Measurements from ENCODE around the gene FBXW5.

FBXW5 gene

GRCh38 chr9:136928591-136928990, 15.9 kb downstream of the FBXW5 start:
- DNase-seq: no peak

GRCh38 chr9:136927343-136928271, 16.9 kb downstream of the FBXW5 start:
- no peak for DNase-seq

DNA sequence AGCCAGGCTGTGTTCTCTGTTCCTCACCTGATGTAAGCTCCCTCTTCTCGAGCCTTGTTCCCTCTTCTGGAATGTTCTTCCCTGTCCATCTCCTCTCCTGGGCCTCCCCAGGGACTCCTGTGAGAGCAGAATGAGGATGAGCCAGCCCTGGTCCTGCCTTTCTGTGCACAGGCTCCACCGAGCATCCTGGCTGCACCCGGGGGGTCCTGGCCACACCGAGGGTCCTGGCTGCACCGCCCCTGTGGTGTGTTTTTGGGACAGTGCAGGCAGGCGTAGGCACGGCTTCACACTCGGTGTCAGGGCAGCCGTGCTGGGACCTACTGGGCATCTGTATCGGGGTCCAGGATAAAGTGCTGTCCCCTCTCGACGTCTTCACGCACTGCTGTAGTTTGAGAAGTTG, 17.8 kb downstream of the FBXW5 start:
- no peak for DNase-seq

- DNase-seq: no peak
Measured at GRCh38 chr9:136926154-136926704, 18.3 kb downstream of the FBXW5 start.

- no peak for DNase-seq
Measured at GRCh38 chr9:136925414-136926153, 19.0 kb downstream of the FBXW5 start.

DNA sequence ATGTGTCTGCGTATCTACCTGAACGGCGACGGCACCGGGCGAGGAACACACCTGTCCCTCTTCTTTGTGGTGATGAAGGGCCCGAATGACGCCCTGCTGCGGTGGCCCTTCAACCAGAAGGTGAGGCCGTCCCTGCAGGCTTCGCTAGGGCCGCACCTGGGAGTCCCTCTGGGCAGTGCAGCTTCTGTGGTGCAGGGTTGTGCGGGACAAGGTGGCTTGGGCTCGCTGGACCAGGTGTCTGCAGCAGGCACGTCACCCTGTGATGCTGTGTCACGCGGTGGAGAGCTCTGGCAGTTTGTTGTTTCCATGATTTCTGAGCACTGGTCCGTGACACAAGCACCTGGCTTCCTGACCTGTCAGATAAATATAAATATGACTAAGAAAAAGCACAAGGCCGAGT, 20.7 kb downstream of the FBXW5 start:
- DNase-seq: no peak

- DNase-seq: no peak
Measured at GRCh38 chr9:136922540-136922939, 22.0 kb downstream of the FBXW5 start.

DNA sequence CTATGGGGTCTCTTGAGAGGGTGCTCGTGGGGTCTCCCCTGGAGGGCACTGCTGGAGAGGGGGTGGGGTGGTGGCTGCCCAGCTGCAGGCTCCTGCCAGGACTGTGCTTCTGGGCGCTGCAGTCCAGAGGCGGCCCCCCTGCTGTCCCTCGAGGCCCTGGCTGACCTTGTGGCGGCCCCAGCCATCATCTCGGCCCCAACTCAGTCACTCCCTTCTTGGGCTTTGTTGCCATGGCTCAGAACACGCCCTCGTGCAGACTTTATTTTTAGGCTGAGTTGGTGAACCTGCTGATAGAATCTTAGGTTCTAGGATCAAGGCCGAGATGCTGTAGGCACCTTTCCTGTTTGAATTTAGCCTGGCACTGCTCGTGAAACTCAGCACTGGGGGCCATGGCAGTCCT, 22.8 kb downstream of the FBXW5 start:
- DNase-seq: no peak

DNA sequence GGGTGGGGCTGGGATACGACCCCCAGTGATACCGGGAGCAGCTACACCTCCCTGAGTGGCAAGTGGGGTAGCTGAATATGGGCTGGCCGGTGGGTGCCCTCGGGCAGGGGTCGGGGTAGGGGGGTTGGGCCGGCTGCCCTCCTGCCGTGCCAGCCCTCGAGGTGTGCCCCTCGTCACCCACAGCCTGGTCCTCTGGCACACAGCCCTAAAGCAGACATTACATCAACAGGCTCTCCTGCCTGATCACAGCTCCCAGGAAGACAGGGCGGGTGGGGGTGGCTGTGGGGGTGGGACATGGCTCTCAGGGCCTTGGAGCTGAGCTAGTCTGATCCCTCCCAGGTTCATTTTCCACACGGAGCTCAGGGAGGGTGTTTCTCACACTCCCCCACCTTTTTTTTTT, 23.2 kb downstream of the FBXW5 start:
- DNase-seq: no peak

DNA sequence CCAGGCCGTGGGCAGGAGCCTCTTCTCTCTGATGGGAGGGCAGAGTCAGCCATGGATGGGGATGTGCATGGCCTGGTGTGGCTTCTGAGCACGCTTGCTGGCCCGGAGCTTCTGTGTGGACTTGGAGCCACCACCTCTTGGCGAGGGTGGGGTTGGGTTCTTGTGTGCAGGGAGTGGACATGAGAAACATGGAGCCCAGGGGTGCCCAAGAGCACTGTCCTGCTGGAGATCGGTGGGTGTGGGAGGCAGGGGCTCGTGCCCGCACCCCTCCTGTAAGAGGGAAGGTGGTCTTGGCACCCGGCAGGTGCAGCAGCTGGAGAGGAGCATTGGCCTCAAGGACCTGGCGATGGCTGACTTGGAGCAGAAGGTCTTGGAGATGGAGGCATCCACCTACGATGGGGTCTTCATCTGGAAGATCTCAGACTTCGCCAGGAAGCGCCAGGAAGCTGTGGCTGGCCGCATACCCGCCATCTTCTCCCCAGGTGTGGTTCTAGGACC, 23.8 kb downstream of the FBXW5 start:
- no peak for DNase-seq

DNA sequence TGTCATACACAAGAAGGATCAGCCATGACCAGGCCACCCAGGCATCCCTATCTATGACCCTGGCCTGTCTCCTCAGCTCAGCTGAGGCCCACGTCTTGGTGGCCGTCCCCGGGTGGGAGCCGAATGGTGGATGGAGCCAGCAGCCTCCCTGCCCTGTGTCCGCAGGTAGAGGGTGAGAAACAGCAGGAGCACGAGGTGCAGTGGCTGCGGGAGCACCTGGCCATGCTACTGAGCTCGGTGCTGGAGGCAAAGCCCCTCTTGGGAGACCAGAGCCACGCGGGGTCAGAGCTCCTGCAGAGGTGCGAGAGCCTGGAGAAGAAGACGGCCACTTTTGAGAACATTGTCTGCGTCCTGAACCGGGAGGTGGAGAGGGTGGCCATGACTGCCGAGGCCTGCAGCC, 24.5 kb downstream of the FBXW5 start:
- DNase-seq: no peak

- DNase-seq: no peak
Measured at GRCh38 chr9:136917902-136918301, 26.6 kb downstream of the FBXW5 start.

DNA sequence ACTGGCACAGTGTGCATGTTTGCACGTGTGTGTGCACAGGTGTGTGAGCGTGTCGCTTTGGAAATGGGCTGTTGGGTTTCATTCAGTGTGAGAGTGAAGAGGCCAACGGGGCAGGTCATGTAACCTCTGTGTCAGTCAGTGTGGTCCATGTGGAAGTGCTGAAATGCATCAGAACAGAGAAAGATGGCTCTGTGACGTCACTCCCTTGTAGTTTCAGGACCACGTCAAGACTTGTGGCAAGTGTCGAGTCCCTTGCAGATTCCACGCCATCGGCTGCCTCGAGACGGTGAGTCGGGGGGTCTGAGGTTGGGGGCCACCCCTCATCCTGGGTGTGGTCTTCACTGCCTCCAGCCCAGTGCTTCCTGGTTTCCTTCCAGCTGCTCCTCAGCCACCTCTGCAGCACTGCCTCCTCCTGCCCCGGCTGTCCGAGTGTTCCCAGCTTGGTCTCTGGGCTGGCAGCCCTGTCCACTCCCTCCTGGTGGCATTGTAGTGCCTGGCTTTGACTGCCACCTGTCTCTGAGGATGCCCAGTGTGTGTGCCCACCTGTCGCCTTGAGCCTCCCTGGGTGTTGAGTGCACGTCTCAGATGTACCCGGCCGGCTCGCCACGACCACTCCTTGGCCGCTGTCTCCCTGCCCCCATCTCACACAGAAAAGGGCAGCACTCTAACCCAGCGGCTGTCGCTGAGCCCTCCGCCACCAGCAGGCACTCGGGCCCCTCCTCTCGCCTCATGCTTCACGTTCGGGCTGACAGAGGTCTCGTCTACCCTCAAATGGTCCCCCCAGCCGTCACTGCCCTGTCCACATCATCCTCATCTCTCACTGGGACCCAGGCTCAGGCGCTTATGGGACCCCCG, 28.0 kb downstream of the FBXW5 start:
- DNase-seq: peak; percentile 18

GRCh38 chr9:136915632-136916329, 28.8 kb downstream of the FBXW5 start:
- DNase-seq: no peak

DNA sequence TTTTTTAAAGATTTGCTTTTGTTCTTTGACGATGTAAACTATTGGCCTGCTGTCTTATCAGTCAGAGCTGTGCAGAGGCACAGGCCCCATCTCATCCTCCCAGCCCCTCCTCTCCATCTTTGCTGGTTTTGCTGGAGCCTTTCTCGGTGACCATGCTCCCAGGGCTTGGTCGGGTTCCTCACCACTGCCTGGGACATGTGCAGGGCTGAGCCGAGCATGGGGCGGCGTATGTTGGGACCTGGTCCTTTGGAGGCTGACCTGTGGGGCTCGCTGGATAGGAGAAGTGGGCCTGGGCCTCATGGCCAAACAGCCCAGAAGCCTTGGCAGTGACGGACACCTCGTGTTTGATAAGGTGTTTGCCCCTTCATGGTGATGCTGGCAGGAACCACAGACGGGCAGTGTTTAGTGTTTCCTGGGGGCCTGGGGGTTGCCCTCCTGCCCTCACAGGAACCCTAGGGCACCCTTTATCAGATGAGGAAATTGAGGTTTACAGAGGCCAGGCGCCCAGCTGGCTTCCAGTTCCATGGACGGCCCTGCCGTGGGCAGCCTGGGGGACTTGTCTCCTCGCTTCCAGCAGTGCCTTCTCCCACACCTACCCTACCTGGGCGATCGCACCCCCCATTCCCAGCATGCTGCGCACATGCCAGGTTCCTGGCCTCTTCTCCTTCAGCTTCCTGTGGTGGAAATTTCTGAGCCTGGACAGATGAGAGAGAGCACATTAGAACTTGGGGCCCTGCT, 30.7 kb downstream of the FBXW5 start:
- no peak for DNase-seq

DNA sequence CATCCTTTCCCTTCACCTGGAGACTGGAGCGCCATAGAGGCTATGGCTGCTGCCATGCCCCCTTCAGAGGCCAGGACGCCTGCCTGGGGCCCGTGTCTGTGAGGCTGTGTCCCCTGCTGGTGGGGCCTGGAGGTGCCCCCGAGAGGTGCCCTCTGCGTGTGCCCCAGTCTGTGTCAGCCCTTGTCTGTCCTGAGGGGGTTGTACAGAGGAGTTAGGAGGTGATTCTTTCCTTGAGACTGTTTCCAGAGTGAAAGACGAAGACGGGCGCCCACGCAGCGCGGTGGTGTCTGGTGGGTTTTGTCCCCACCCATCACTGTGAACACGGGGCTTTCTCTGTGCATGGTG, 33.7 kb downstream of the FBXW5 start:
- no peak for DNase-seq

- DNase-seq: no peak
Measured at GRCh38 chr9:136910197-136910900, 34.2 kb downstream of the FBXW5 start.

DNA sequence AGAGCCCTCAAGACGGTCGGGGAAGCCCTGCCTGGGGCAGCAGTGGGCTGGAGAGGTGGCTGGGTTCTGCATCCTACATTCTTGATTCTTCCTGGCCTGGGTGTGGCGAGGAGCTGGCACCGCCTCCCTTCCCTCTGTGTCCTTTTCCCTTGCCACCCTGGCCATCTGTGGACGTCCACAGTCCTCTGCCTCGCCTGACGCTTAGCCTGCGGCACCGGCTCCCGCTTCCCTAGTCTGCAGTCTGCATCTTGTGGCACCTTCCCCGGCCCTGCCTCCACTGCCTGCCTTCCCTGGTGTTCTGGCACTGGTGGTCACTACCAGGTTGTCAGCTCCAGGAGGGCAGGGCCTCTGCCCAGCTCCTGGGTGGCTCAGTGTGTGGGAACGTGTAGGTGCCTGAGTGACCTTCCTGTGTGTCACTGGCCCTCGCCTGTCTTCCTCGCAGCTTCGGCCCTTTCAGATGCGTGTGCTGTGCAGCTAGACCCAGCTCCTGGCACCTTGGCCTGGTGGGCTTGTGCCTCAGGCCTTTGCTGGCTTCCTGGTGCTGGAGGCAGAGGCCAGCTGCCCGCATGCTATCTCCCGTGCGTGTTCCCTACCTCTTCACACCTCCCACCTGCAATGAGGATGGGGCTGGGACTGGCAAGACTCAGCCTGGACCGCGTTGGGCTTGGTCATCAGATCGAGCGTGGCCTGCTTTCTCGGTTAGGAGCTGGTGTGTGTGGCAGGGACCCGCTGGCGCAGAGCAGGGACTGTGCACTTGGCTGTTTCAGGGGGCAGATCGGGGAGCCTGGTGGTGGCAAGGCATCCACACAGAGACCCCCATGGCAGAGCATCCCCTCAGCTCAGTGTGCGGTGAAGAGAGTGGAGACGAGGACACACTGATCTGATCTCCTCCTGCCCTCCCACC, 37.3 kb downstream of the FBXW5 start:
- no peak for DNase-seq

DNA sequence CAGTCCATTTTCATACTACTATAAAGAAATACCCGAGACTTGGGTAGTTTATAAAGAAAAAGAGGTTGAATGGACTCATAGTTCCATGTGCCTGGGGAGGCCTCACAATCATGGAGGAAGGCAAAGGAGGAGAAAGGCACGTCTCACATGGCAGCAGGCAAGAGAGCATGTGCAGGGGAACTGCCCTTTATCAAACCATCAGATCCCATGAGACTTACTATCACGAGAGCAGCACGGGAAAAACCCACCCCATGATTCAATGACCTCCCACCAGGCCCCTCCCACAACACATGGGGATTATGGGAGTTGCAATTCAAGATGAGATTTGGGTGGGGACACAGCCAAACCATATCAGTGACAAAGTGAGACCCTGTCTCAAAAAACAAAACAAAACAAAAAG, 38.3 kb downstream of the FBXW5 start:
- no peak for DNase-seq

Measured in activated CD4-positive, alpha-beta T cell treated with anti-CD3 and anti-CD28 coated beads, Interleukin-2, amount 50 U/mL, for 16 hours (primary cell).